GM12878 (cell line): Measurements from ENCODE around the gene NHSL1.

Source experiments
- BRCA1 ChIP-seq: IDR thresholded peaks from 2 replicates; pipeline ENCODE4 v1.6.1; 2011; ENCODE audit warnings: low read depth, low read length, improper control_type of control experiment
- CREB1 ChIP-seq: IDR thresholded peaks from 2 replicates; pipeline ENCODE4 v1.6.1; 2012; ENCODE audit warnings: low read depth, mild to moderate bottlenecking, inconsistent platforms
- CTCF ChIP-seq, 3 experiments: IDR thresholded peaks in 2 of 3; conservative IDR thresholded peaks in 1 of 3; 2 replicates each; pipeline ENCODE4 v1.5.1; 2011; ENCODE audit warnings: low read depth in 3 of 3, low read length in 3 of 3, mild to moderate bottlenecking in 3 of 3, control low read depth in 2 of 3, moderate library complexity in 2 of 3, inconsistent platforms in 1 of 3, mixed read lengths in 1 of 3; ENCODE audit not compliant: control insufficient read depth in 2 of 3, insufficient read depth in 1 of 3; ENCODE audit errors: extremely low read depth in 1 of 3
- EZH2 ChIP-seq: IDR thresholded peaks from 2 replicates; pipeline ENCODE4 v1.6.1; 2012; ENCODE audit warnings: low read depth, mild to moderate bottlenecking, control low read depth, inconsistent platforms, low read length, borderline replicate concordance; ENCODE audit not compliant: control insufficient read depth
- KLF5 ChIP-seq: fragments of 450-650 bp; IDR thresholded peaks from 2 replicates; pipeline ENCODE4 v1.6.1; 2014; ENCODE audit warnings: mild to moderate bottlenecking; ENCODE audit not compliant: partially characterized antibody
- PAX8 ChIP-seq: fragments of 450-650 bp; IDR thresholded peaks from 2 replicates; pipeline ENCODE4 v1.6.1; 2017; ENCODE audit warnings: mild to moderate bottlenecking, moderate library complexity
- POLR2A ChIP-seq: IDR thresholded peaks from 2 replicates; pipeline ENCODE4 v1.6.1; 2011; ENCODE audit warnings: low read depth, mild to moderate bottlenecking, low read length
- POLR2AphosphoS5 ChIP-seq: IDR thresholded peaks from 2 replicates; pipeline ENCODE4 v1.6.1; 2011; ENCODE audit warnings: mild to moderate bottlenecking, low read length, inconsistent platforms
- TAF1 ChIP-seq: IDR thresholded peaks from 2 replicates; pipeline ENCODE4 v1.6.1; 2011; ENCODE audit warnings: mild to moderate bottlenecking, low read depth, low read length, borderline replicate concordance
- ZBTB33 ChIP-seq: fragments of 450-650 bp; IDR thresholded peaks from 2 replicates; pipeline ENCODE4 v1.6.1; 2017; ENCODE audit warnings: mild to moderate bottlenecking
- ZNF274 ChIP-seq: IDR thresholded peaks from one replicate; pipeline ENCODE4 v1.8.0; 2011; ENCODE audit not compliant: insufficient read length, insufficient read depth

- TF ChIP-seq CTCF (IDR thresholded peaks at IDR 0.05 in 2 of 3, conservative IDR thresholded peaks at IDR 0.05 in 1 of 3; ENCODE audit: control insufficient read depth in 2 of 3, extremely low read depth in 1 of 3, insufficient read depth in 1 of 3, low read depth in 3 of 3, low read length in 3 of 3) (no peak), POLR2A (no peak), TAF1 (no peak), CREB1 (no peak), EZH2 (no peak), ZNF274 (no peak), POLR2AphosphoS5 (no peak), ZBTB33 (no peak), BRCA1 (no peak), PAX8 (no peak), KLF5 (no peak)
These were observed 46.3 kb upstream of the NHSL1 start for GRCh38 chr6:138545621-138545980.
